Endothelial cell of umbilical vein (primary cell): Measurements from ENCODE around the gene FHIT. TPM values are rescaled to one million over a fixed set of nuclear protein-coding genes. Genes with fewer than 3 reads are reported as not detected.

Experiments
- BruUV-seq: library from RNA; stranded (reverse); fragments of 400-500 nt; replicated peaks from 2 replicates; lab custom pipeline; 2021; lab: Mats Ljungman, UMichigan
- CTCF ChIA-PET: fragments of 300-600, 350-600 bp; sonication (Branson Sonifier 250); formaldehyde crosslinking; loops from one replicate; lab custom pipeline; 2021; ENCODE audit warnings: antibody characterized with exemption, inconsistent platforms; lab: Charles Lee
- POLR2A ChIA-PET: fragments of 300-600, 350-600 bp; sonication (Branson Sonifier 250); formaldehyde crosslinking; loops from one replicate; lab custom pipeline; 2021; ENCODE audit warnings: antibody characterized with exemption, inconsistent platforms; lab: Charles Lee
- DNase-seq: peaks from one replicate; pipeline ENCODE4 v3.0.0-alpha.2; 2011; ENCODE audit warnings: low read depth, low spot score
- FAIRE-seq: peaks from 2 replicates; lab custom pipeline; 2011; peaks lifted over from hg19 to GRCh38; lab: Jason Lieb, UNC
- H2AFZ ChIP-seq: 2 replicates; pipeline ENCODE4 v1.6.0; 2012; ENCODE audit warnings: low read depth, low read length, control low read depth, inconsistent platforms
- H3K27ac ChIP-seq: 2 replicates; pipeline ENCODE4 v1.5.1; 2011; ENCODE audit warnings: low read depth, mild to moderate bottlenecking, control low read depth, low read length, moderate library complexity; ENCODE audit not compliant: insufficient read depth
- H3K27me3 ChIP-seq, 2 experiments: 2 replicates each; pipeline versions ENCODE4 v1.6.0 to v1.6.1; 2011; ENCODE audit warnings: low read length in 2 of 2, mixed read lengths in 1 of 2; ENCODE audit not compliant: control insufficient read depth in 2 of 2, insufficient read depth in 2 of 2
- H3K36me3 ChIP-seq, 2 experiments: 2 replicates in 1 of 2; 3 replicates in 1 of 2; pipeline ENCODE4 v1.5.1; 2011; ENCODE audit warnings: low read length in 2 of 2, mild to moderate bottlenecking in 1 of 2, moderate library complexity in 1 of 2; ENCODE audit not compliant: control insufficient read depth in 2 of 2, insufficient read depth in 2 of 2; ENCODE audit errors: extremely low read depth in 1 of 2
- H3K4me1 ChIP-seq: 3 replicates; pipeline ENCODE4 v1.5.1; 2011; ENCODE audit warnings: mild to moderate bottlenecking, low read length; ENCODE audit not compliant: control insufficient read depth, insufficient read depth; ENCODE audit errors: extremely low read depth
- H3K4me2 ChIP-seq: 2 replicates; pipeline ENCODE4 v1.6.1; 2011; ENCODE audit warnings: low read length, control low read depth, mixed read lengths; ENCODE audit not compliant: insufficient read depth
- H3K4me3 ChIP-seq, 3 experiments: fragments of 200-600 bp in 1 of 3; sonication (generic), shearing (Covaris generic) in 1 of 3; replicated peaks in 1 of 3; 2 replicates each; pipeline ENCODE4 v1.5.1; 2011 to 2016; ENCODE audit warnings: control low read depth in 3 of 3, low read length in 3 of 3, mild to moderate bottlenecking in 2 of 3, inconsistent platforms in 1 of 3, low read depth in 1 of 3, moderate library complexity in 1 of 3; ENCODE audit not compliant: insufficient read depth in 1 of 3
- H3K79me2 ChIP-seq: 2 replicates; pipeline ENCODE4 v1.6.0; 2012; ENCODE audit warnings: low read length, inconsistent platforms; ENCODE audit not compliant: control insufficient read depth, insufficient read depth
- H3K9ac ChIP-seq: replicated peaks from 2 replicates; pipeline ENCODE3; 2011; ENCODE audit warnings: low read length, control low read depth; ENCODE audit not compliant: insufficient read depth; ENCODE audit errors: extremely low read depth
- H3K9me1 ChIP-seq: replicated peaks from 3 replicates; pipeline ENCODE4 v1.6.0; 2011; ENCODE audit warnings: mild to moderate bottlenecking, low read length; ENCODE audit not compliant: control insufficient read depth, insufficient read depth; ENCODE audit errors: extremely low read depth
- H3K9me3 ChIP-seq: replicated peaks from 2 replicates; pipeline ENCODE4 v1.5.1; 2012; ENCODE audit warnings: low read length, inconsistent platforms; ENCODE audit not compliant: control insufficient read depth, insufficient read depth
- H4K20me1 ChIP-seq: replicated peaks from 2 replicates; pipeline ENCODE3; 2011; ENCODE audit warnings: mild to moderate bottlenecking, low read length; ENCODE audit not compliant: control insufficient read depth, insufficient read depth; ENCODE audit errors: extremely low read depth
- EZH2 ChIP-seq: IDR thresholded peaks from 2 replicates; pipeline ENCODE4 v1.6.1; 2012; ENCODE audit warnings: borderline replicate concordance, low read depth, mild to moderate bottlenecking, moderate library complexity, low read length, inconsistent platforms; ENCODE audit not compliant: severe bottlenecking
- FOS ChIP-seq: IDR thresholded peaks from 2 replicates; pipeline ENCODE4 v1.6.1; 2011; ENCODE audit warnings: mild to moderate bottlenecking, low read length, moderate library complexity, borderline replicate concordance; ENCODE audit not compliant: insufficient read depth
- GATA2 ChIP-seq: IDR thresholded peaks from 2 replicates; pipeline ENCODE4 v1.7.0; 2011; ENCODE audit warnings: low read depth, mild to moderate bottlenecking, moderate library complexity, mixed read lengths, low read length; ENCODE audit not compliant: insufficient read length, insufficient read depth
- JUN ChIP-seq: IDR thresholded peaks from 2 replicates; pipeline ENCODE4 v1.6.1; 2011; ENCODE audit warnings: borderline replicate concordance, low read depth; ENCODE audit not compliant: insufficient read length, insufficient read depth
- MYC ChIP-seq: IDR thresholded peaks from one replicate; pipeline ENCODE4 v1.6.1; 2011; ENCODE audit warnings: mild to moderate bottlenecking, low read depth, low read length
- POLR2AphosphoS5 ChIP-seq: IDR thresholded peaks from 2 replicates; pipeline ENCODE4 v1.6.1; 2012; ENCODE audit warnings: low read depth, mild to moderate bottlenecking, control low read depth, low read length, moderate library complexity; ENCODE audit not compliant: insufficient read depth
- dilution Hi-C: fragments of 300-500 bp; cut with MboI; formaldehyde crosslinking; loops from one replicate; pipeline ENCODE4 v1.15.0; 2019; ENCODE audit warnings: low sequenced_read_pairs; ENCODE audit not compliant: extremely low pct_ligation_motif_present
- intact Hi-C: fragments of 100-400 bp; cut with micrococcal nuclease; formaldehyde crosslinking; loops from one replicate; pipeline ENCODE4 v1.10.0; 2022
- polyA plus RNA-seq, 4 experiments: library from polyadenylated mRNA; depleted of rRNA in 3 of 4; stranded (reverse) in 3 of 4; unstranded in 1 of 4; fragments of >200 nt; gene quantifications; 2 replicates each; pipeline versions ENCODE4 v1.2.1 to v1.2.3, GENCODE V29; 2011 to 2012; ENCODE audit warnings: missing spikeins in 1 of 4
- total RNA-seq: library from RNA; stranded (reverse); gene quantifications from 2 replicates; pipeline ENCODE4 v1.2.3, GENCODE V29; 2021
- TF ChIP-seq, protein P1 (sequence below), 2 donors: IDR thresholded peaks; 1 replicate in 1 of 2; 2 replicates in 1 of 2; pipeline ENCODE4 v1.5.1; 2011; ENCODE audit warnings: low read length in 2 of 2, mild to moderate bottlenecking in 2 of 2, moderate library complexity in 2 of 2, control low read depth in 1 of 2, inconsistent platforms in 1 of 2, low read depth in 1 of 2; ENCODE audit not compliant: insufficient read depth in 1 of 2; ENCODE audit errors: extremely low read depth in 1 of 2

Gene FHIT
- total and polyA plus RNA-seq, 2 donors (not counting 3 experiments of a cell fraction or from before 2014, with no cell fraction given) = 0.47 to 2.2 TPM

DNA sequence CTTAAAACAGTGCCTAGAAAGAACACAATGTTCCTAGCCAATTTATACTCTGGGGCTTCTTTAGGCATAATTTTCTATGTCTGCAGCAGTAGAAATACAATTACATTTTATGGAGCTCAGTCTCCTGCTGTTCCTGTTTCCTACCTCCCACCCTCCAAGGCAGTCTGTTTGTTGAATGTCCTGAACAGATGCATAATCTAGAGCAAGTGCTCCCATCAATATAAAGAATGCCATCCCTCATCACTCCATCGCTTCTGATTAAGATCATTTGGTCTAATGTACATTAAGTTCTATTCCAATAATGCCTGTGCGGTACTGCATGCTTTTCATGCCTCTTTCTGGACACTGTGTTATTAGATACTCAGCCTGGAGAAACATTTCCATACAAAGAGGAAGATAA, 1331.7 kb downstream of the FHIT start:
- Histone ChIP-seq H3K79me2 (no peaks in the 10 kb centered on the region), H3K9me3 (peaks cover 3% of the 10 kb centered on the region), H3K36me3 (no peaks in the 10 kb centered on the region), H3K27ac (no peak overlapping the region), H4K20me1 (no peaks in the 10 kb centered on the region), H3K4me3 (no peak overlapping the region), H3K27me3 (no peaks in the 10 kb centered on the region), H3K4me1 (no peaks in the 10 kb centered on the region), H2AFZ (no peak overlapping the region), H3K4me2 (no peak overlapping the region), H3K9ac (no peak overlapping the region), H3K9me1 (no peaks in the 10 kb centered on the region)
- intact Hi-C loops = no loop called here
- TF ChIP-seq, protein P1, sequence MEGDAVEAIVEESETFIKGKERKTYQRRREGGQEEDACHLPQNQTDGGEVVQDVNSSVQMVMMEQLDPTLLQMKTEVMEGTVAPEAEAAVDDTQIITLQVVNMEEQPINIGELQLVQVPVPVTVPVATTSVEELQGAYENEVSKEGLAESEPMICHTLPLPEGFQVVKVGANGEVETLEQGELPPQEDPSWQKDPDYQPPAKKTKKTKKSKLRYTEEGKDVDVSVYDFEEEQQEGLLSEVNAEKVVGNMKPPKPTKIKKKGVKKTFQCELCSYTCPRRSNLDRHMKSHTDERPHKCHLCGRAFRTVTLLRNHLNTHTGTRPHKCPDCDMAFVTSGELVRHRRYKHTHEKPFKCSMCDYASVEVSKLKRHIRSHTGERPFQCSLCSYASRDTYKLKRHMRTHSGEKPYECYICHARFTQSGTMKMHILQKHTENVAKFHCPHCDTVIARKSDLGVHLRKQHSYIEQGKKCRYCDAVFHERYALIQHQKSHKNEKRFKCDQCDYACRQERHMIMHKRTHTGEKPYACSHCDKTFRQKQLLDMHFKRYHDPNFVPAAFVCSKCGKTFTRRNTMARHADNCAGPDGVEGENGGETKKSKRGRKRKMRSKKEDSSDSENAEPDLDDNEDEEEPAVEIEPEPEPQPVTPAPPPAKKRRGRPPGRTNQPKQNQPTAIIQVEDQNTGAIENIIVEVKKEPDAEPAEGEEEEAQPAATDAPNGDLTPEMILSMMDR (IDR thresholded peaks at IDR 0.05; ENCODE audit: extremely low read depth in 1 of 2, insufficient read depth in 1 of 2, low read depth in 1 of 2, low read length in 2 of 2) = no peak
- TF ChIP-seq GATA2 = no peak
- TF ChIP-seq POLR2AphosphoS5 = no peak
- no peak for TF ChIP-seq MYC
- no peak for TF ChIP-seq EZH2
- no peak for TF ChIP-seq JUN
- no peak for TF ChIP-seq FOS
- dilution Hi-C loops = no loop called here
- BruUV-seq = no TSS peak
- DNase-seq = no peak
- FAIRE-seq = no peak
- CTCF ChIA-PET = no interaction called here
- POLR2A ChIA-PET = no interaction called here
